ENCODE measurements around the gene DUSP5. TPM values are rescaled to one million over a fixed set of nuclear protein-coding genes. Genes with fewer than 3 reads are reported as not detected.

DUSP5 gene
- total RNA-seq, 1 donor from 2014 or later, result 15.0 TPM

DNA sequence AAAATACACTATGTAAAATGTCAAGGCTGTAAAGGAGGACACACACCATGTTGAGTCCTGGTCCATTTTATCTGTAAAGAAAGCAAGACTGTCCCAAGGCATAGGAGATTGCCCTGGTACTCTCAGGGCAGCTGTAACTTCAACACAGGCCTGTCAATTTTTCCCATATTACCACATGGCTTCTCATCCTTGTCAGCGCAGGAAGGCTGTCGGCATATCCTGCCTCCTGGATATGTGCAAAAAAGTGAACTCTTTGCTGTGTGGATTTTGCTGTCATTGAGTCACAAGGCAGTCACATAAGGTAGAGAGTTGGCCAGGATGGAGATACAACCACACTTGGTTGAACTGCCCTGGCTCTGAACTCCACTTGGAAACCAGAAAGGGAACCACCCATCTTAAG is 8.7 kb downstream of the DUSP5 start:
- no peaks in the 10 kb centered on the region for H3K27me3 ChIP-seq (ENCODE audit: low read depth)
- no peak overlapping the region for H3K4me3 ChIP-seq
- H3K36me3 ChIP-seq, result peaks cover 28% of the 10 kb centered on the region
- no peaks in the 10 kb centered on the region for H3K9me3 ChIP-seq (replicated peaks)
- DNase-seq, result no peak
- TF ChIP-seq, protein P1, sequence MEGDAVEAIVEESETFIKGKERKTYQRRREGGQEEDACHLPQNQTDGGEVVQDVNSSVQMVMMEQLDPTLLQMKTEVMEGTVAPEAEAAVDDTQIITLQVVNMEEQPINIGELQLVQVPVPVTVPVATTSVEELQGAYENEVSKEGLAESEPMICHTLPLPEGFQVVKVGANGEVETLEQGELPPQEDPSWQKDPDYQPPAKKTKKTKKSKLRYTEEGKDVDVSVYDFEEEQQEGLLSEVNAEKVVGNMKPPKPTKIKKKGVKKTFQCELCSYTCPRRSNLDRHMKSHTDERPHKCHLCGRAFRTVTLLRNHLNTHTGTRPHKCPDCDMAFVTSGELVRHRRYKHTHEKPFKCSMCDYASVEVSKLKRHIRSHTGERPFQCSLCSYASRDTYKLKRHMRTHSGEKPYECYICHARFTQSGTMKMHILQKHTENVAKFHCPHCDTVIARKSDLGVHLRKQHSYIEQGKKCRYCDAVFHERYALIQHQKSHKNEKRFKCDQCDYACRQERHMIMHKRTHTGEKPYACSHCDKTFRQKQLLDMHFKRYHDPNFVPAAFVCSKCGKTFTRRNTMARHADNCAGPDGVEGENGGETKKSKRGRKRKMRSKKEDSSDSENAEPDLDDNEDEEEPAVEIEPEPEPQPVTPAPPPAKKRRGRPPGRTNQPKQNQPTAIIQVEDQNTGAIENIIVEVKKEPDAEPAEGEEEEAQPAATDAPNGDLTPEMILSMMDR (IDR thresholded peaks at IDR 0.05; ENCODE audit: borderline replicate concordance), result no peak
- intact Hi-C loops (cut with micrococcal nuclease), result no loop called here
- peak overlapping the region; percentile 97 for H3K27ac ChIP-seq (replicated peaks)
- peaks cover 100% of the 10 kb centered on the region for H3K4me1 ChIP-seq

DNA sequence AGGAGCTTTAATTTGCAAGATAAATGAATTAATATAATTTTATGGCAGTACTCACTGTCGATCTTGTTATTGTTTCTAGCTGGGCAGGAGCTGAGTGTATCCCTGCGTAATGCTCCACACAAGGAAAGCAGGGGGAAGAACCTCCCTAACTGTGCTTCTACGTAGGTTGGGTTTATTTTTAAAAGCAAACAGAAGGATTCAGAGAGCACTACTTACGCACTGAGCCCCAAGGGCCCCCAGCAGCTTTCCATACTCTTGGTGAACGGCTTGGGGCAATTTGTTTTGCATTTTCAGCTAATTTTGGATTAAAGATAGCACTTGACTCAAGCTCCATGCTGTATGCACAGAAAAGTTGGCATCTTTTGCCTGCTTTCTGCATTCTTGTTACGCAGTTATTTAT is 9.6 kb downstream of the DUSP5 start:
- intact Hi-C loops (cut with micrococcal nuclease), result no loop called here

DNA sequence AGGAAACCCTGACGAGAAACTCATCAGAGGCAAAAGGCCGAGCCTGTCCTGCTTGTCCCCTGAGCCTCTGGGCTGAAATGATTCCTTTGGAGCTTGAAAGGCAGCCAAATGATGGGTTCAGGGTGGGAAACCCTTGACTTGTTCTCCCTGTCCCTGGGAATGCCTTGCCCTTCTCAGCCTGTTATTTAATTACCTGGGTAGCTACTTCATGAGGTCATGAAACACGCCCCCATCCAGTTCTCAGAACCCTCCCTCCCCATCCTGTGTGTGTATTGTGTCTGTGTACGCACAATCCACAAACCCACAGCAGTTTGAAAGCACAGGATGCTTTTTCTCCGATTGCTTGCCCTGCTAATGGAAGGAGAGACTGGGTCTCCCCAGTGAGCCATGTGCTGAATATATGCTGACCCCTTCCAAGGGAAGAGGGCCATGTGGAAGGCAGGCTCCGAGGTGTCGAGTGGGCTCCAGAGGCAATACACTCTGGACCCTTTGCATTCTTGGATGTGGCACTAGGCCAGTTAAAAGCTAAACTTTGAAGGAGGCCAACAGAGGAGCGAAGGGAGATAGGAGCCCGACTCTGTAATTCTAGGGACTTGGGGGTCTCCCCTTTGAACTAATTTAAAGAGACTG is 10.6 kb downstream of the DUSP5 start:
- TF ChIP-seq, protein P1 (IDR thresholded peaks at IDR 0.05; ENCODE audit: borderline replicate concordance), result no peak
- H3K4me1 ChIP-seq, result peaks cover 94% of the 10 kb centered on the region
- H3K27me3 ChIP-seq (ENCODE audit: low read depth), result no peaks in the 10 kb centered on the region
- intact Hi-C loops (cut with micrococcal nuclease), result loop anchor here (2.0 kb wide), 1 partner anchor 23 kb away; no protein-coding TSS in a partner anchor
- H3K9me3 ChIP-seq (replicated peaks), result no peaks in the 10 kb centered on the region
- H3K27ac ChIP-seq (replicated peaks), result peak overlapping the region; percentile 97
- peaks cover 35% of the 10 kb centered on the region for H3K36me3 ChIP-seq
- no peak overlapping the region for H3K4me3 ChIP-seq
- DNase-seq, result no peak

More for the DNA sequence above, 9.6 kb downstream of the DUSP5 start:
- H3K9me3 ChIP-seq (replicated peaks), result no peaks in the 10 kb centered on the region
- H3K27ac ChIP-seq (replicated peaks), result peak overlapping the region; percentile 97
- H3K4me1 ChIP-seq, result peaks cover 100% of the 10 kb centered on the region
- DNase-seq, result no peak
- H3K36me3 ChIP-seq, result peaks cover 32% of the 10 kb centered on the region
- H3K27me3 ChIP-seq (ENCODE audit: low read depth), result no peaks in the 10 kb centered on the region
- H3K4me3 ChIP-seq, result no peak overlapping the region
- TF ChIP-seq, protein P1 (IDR thresholded peaks at IDR 0.05; ENCODE audit: borderline replicate concordance), result no peak

DNA sequence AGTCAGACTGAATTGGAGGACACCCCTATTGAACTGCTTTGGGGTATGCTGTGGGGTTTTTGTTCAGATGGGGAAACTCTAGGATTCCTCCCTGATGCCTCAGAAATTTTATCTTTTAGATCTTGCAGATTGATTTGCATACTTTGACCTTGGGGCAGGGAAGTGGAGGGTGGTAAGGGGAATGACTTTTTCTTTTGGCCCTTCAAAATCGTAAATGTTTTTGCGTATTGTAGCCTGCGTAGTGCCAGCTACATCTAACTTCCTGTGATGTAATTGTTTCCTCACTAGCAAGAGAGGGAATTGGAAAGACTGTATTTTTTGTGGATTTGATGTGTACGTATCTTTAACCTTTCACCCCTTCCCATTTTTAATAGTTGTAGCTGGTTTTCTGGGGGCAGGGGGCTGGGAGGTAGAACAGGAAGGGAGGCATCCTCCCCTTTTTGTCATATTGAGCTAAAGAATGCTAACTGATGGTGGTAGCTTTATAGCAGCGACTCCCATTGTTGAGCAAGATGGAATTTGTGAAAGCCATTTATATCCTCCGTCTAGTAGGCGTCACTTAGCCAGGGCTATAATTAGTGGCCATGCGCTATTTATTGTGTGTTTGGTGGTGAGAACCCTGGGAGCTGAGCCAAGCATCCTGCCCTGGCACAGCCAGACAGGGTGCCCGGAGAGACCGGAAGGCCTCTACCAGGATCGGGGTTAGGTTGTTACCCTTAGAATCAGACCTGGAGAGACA is 11.3 kb downstream of the DUSP5 start:
- no peaks in the 10 kb centered on the region for H3K27me3 ChIP-seq (ENCODE audit: low read depth)
- H3K4me1 ChIP-seq, result peaks cover 87% of the 10 kb centered on the region
- DNase-seq, result peak; percentile 71
- TF ChIP-seq, protein P1 (IDR thresholded peaks at IDR 0.05; ENCODE audit: borderline replicate concordance), result no peak
- H3K4me3 ChIP-seq, result peak overlapping the region; percentile 17
- no peaks in the 10 kb centered on the region for H3K9me3 ChIP-seq (replicated peaks)
- H3K36me3 ChIP-seq, result peaks cover 35% of the 10 kb centered on the region
- intact Hi-C loops (cut with micrococcal nuclease), result loop anchor here (2.0 kb wide), 1 partner anchor 22 kb away; no protein-coding TSS in a partner anchor
- H3K27ac ChIP-seq (replicated peaks), result peak overlapping the region; percentile 97

DNA sequence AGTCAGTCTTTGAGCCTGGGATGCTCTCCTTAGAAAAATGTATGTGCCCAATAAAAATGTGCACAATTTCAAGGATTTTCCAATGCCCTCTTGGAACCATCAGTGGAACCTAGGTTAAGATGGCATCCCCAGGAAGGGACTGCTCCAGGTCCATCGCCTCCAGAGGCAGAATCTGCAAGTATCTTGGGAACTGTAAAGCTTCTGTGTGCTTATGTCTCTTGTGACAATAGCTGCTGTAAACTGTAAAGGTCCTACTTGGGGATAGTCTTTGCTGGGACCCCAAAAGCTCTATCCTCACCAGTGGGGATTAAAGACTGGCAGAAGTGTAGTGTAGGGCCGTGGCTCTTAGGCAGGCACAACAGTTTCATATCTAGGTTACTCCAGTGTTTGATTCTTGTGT is 11.9 kb downstream of the DUSP5 start:
- no peak for DNase-seq
- Histone ChIP-seq H3K9me3 (replicated peaks) (no peaks in the 10 kb centered on the region), H3K4me3 (no peak overlapping the region), H3K27ac (replicated peaks) (peak overlapping the region; percentile 97), H3K36me3 (peaks cover 35% of the 10 kb centered on the region), H3K27me3 (ENCODE audit: low read depth) (no peaks in the 10 kb centered on the region), H3K4me1 (peaks cover 81% of the 10 kb centered on the region)
- intact Hi-C loops (cut with micrococcal nuclease), result loop anchor here (2.0 kb wide), 1 partner anchor 21 kb away; no protein-coding TSS in a partner anchor
- TF ChIP-seq, protein P1 (IDR thresholded peaks at IDR 0.05; ENCODE audit: borderline replicate concordance), result no peak
